Measurements from ENCODE around the gene GABBR1.

GABBR1 gene

DNA sequence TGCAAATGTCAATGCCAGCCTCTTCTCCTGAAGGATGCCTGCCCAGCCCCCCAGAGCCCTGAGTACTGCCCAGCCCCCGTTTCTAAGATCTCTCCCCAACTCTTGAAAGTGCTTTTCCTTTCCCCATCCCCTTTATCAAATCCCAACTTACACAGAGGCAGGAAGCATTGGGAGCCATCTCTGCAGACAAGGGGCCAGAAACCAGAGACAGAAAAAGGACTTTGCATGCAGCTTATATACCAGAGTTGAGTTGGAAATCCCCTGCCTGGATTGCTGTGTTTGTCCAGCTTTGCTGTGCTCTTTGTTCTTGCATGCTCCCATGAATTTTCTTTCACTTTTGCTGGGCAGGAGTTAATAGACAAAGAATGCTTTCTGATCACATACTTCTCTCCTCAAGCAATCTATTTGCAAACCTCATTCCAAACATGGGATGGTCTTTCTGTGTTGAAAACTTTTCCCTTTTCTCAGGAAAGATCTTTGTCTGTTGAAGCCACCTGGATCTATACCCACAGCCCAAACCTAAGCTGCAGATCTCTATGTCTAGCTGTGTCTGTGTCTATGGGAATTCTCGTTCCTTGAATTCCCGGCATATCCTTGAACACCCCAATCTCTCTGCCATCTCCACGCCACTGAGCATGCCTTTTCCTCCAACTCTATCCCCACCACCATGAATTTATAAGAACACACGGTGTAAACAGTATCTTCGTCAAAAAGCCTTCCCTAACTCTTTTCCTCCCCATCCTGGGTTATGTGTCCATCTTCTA, 73.3 kb downstream of the GABBR1 start, which contains the start of gene UBD:
UBD (minus strand) TSS at position 209 of the 764 bp plus-strand sequence; CDS start at position 178, 31 bp downstream.
- TF ChIP-seq POLR2AphosphoS5 (IDR thresholded peaks at IDR 0.05; ENCODE audit: low read depth, low read length) = 0 out of 2 replicates have a peak, but pooled peaks have one; percentile 36
- TF ChIP-seq TAF1 (IDR thresholded peaks at IDR 0.05; ENCODE audit: borderline replicate concordance, low read depth, low read length) = no peak
- 0 out of 2 replicates have a peak, but pooled peaks have one; percentile 46 for TF ChIP-seq POLR2A (IDR thresholded peaks at IDR 0.05; ENCODE audit: low read depth, low read length)
- FAIRE-seq = peak; percentile 36
- no peak for DNase-seq (ENCODE audit: insufficient read length)

- FAIRE-seq = no peak
- TF ChIP-seq POLR2A (IDR thresholded peaks at IDR 0.05; ENCODE audit: low read depth, low read length) (no peak), POLR2AphosphoS5 (IDR thresholded peaks at IDR 0.05; ENCODE audit: low read depth, low read length) (no peak), TAF1 (IDR thresholded peaks at IDR 0.05; ENCODE audit: borderline replicate concordance, low read depth, low read length) (no peak)
- DNase-seq (ENCODE audit: insufficient read length) = no peak
Observed at GRCh38 chr6:29558439-29559079, 74.4 kb downstream of the GABBR1 start.

GRCh38 chr6:29557320-29557719, 75.7 kb downstream of the GABBR1 start:
- TF ChIP-seq POLR2AphosphoS5 (IDR thresholded peaks at IDR 0.05; ENCODE audit: low read depth, low read length) (no peak), POLR2A (IDR thresholded peaks at IDR 0.05; ENCODE audit: low read depth, low read length) (no peak), TAF1 (IDR thresholded peaks at IDR 0.05; ENCODE audit: borderline replicate concordance, low read depth, low read length) (no peak)
- FAIRE-seq (no peak), DNase-seq (ENCODE audit: insufficient read length) (no peak)

- no peak for TF ChIP-seq POLR2AphosphoS5 (IDR thresholded peaks at IDR 0.05; ENCODE audit: low read depth, low read length)
- no peak for TF ChIP-seq TAF1 (IDR thresholded peaks at IDR 0.05; ENCODE audit: borderline replicate concordance, low read depth, low read length)
- TF ChIP-seq POLR2A (IDR thresholded peaks at IDR 0.05; ENCODE audit: low read depth, low read length) = no peak
- FAIRE-seq (no peak), DNase-seq (ENCODE audit: insufficient read length) (no peak)
Observed at GRCh38 chr6:29554764-29555163, 78.2 kb downstream of the GABBR1 start.

DNA sequence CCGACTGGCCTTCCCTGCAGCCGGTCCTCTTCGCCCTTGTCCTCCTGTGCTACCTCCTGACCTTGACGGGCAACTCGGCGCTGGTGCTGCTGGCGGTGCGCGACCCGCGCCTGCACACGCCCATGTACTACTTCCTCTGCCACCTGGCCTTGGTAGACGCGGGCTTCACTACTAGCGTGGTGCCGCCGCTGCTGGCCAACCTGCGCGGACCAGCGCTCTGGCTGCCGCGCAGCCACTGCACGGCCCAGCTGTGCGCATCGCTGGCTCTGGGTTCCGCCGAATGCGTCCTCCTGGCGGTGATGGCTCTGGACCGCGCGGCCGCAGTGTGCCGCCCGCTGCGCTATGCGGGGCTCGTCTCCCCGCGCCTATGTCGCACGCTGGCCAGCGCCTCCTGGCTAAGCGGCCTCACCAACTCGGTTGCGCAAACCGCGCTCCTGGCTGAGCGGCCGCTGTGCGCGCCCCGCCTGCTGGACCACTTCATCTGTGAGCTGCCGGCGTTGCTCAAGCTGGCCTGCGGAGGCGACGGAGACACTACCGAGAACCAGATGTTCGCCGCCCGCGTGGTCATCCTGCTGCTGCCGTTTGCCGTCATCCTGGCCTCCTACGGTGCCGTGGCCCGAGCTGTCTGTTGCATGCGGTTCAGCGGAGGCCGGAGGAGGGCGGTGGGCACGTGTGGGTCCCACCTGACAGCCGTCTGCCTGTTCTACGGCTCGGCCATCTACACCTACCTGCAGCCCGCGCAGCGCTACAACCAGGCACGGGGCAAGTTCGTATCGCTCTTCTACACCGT, 79.5 kb downstream of the GABBR1 start:
- DNase-seq (ENCODE audit: insufficient read length) (no peak), FAIRE-seq (peak; percentile 46)
- TF ChIP-seq TAF1 (IDR thresholded peaks at IDR 0.05; ENCODE audit: borderline replicate concordance, low read depth, low read length) = no peak
- no peak for TF ChIP-seq POLR2A (IDR thresholded peaks at IDR 0.05; ENCODE audit: low read depth, low read length)

DNA sequence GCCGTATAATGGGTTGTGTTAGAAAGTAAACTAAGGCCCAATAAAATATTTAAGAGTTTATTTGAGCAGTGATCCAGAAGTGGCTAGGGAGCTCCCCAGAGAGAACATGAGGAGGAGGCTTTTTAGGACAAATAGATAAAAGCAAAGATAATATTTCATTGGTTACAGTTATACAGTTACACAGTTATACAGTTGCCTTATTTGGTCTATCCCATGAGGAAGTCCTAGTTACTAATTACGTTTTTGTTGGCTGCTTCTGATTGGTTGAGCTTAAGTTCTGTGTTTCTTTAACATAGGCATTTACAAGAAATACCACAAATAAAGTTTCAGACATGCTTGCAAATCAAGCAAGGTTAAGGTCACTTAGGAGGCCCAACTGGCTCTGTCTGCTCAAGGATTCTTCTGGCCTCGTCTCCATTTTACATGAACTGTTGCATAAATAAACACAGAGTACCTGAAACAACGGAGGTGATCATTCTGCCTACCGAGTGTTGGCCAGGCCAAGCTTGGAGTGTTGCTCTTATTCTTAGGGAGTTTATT, 80.4 kb downstream of the GABBR1 start:
- TF ChIP-seq TAF1 (IDR thresholded peaks at IDR 0.05; ENCODE audit: borderline replicate concordance, low read depth, low read length) (no peak), POLR2A (IDR thresholded peaks at IDR 0.05; ENCODE audit: low read depth, low read length) (no peak), POLR2AphosphoS5 (IDR thresholded peaks at IDR 0.05; ENCODE audit: low read depth, low read length) (no peak)
- FAIRE-seq (peak; percentile 58), DNase-seq (ENCODE audit: insufficient read length) (no peak)

DNA sequence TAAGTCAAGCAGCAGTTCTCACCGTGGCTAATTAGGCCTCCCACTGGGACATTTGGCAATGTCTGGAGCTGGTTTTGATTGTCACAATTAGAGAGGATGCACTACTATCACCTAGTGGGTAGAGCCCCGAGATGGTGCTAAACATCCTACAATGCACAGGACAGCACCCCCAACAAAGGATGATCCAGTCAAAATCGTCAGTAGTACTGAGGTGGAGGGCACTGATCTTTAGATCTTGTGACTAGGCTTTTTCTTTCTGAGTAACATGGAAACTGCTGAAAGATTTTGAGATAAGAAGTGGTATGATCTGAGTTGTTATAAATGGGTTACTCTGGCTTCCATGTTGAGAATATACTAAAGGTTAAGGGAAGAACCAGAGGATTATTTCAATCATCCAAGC, 85.4 kb downstream of the GABBR1 start:
- no peak for FAIRE-seq
- TF ChIP-seq POLR2AphosphoS5 (IDR thresholded peaks at IDR 0.05; ENCODE audit: low read depth, low read length) (no peak), TAF1 (IDR thresholded peaks at IDR 0.05; ENCODE audit: borderline replicate concordance, low read depth, low read length) (no peak), POLR2A (IDR thresholded peaks at IDR 0.05; ENCODE audit: low read depth, low read length) (no peak)
- DNase-seq (ENCODE audit: insufficient read length) = no peak

DNA sequence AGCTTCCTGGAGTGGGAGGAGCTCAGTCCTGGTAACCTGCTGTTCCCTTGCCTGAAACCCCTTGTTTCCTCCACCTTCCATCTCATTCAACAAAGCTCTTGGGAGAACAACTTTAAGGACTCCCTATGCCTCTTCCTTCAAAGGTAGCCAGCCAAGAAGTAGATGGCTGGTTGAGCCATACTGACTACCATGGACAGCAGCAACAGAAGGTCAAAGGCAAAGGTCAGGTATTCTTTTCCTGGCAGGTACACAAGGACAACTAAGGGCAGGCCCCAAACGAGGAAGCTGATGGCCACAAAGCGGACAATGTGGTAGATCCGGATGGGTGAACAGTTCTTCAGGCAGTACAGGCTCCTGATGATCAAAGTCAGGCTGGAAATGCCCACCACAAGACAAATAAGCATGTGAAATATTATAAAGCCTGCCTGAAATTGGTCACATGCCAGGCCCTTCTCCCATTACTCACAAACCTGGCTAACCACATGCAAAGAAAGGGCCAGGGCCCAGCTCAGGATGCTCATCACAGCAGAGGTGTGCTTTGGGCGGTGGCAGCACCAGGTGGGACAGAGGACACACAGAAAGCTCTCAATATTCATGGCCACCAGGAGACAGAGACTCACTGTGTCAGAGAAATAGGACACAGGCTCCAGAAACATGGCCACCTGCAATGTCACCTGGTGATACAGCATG, 95.1 kb downstream of the GABBR1 start:
- no peak for FAIRE-seq
- TF ChIP-seq POLR2AphosphoS5 (IDR thresholded peaks at IDR 0.05; ENCODE audit: low read depth, low read length) (no peak), POLR2A (IDR thresholded peaks at IDR 0.05; ENCODE audit: low read depth, low read length) (no peak), TAF1 (IDR thresholded peaks at IDR 0.05; ENCODE audit: borderline replicate concordance, low read depth, low read length) (no peak)
- no peak for DNase-seq (ENCODE audit: insufficient read length)

DNA sequence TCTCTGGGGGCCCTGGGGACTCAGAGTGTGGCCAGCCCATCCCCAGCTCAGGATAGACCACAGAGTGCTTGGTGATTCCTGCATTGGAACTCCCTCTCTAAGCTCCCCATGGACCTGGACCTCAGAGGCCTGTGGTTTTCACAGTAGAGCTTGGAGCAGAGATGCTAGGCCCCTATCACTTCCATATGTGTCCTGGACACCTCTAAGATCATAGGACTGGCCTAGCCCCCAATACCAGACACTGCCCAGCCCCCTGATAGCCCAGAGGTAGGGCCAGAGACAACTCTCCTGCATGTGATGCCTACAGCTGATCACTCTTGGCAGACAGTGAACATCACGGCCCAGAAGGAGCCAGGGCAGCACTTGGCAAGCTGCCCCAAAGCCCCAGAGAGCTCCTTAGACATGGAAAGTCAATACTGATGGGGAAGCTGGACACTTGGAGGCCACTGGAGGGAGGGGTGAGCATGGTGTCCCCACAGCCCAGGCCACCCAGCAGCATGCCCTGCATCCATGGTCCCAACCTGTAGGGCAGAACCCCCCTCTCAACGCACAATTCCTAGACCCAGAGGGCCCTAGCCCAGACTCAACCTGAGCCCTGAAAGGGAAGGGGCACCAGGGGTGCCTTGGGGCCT, 100.5 kb downstream of the GABBR1 start:
- no peak for TF ChIP-seq POLR2A (IDR thresholded peaks at IDR 0.05; ENCODE audit: low read depth, low read length)
- no peak for FAIRE-seq
- no peak for DNase-seq (ENCODE audit: insufficient read length)

DNA sequence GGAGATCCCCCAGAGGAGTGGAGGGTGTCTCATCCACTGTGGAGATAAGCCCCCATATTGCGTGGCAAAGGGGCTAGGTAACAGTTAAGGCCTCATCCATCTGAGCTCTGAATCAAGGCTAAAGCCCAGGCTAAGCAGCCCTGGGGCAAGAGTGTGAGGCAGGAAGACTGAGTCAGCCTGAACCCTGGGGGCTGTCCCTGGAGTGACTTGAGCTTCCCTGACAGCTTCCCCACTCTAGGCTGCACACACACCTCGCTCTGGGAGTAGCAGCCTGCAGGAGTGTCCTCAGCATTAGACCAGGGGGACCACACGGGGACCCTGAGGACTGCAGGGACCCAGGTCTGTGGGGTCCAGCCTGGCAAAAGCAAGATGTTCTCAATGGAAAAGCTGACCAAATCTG, 101.3 kb downstream of the GABBR1 start:
- peak; percentile 48 for FAIRE-seq
- TF ChIP-seq POLR2AphosphoS5 (IDR thresholded peaks at IDR 0.05; ENCODE audit: low read depth, low read length) = no peak
- no peak for TF ChIP-seq TAF1 (IDR thresholded peaks at IDR 0.05; ENCODE audit: borderline replicate concordance, low read depth, low read length)
- no peak for TF ChIP-seq POLR2A (IDR thresholded peaks at IDR 0.05; ENCODE audit: low read depth, low read length)

More for the DNA sequence above, 101.3 kb downstream of the GABBR1 start:
- DNase-seq (ENCODE audit: insufficient read length) = no peak

All from GM12892 (cell line).